ENCODE data around the gene PNMA6E. TPM values are rescaled to one million over a fixed set of nuclear protein-coding genes. Genes with fewer than 3 reads are reported as not detected.

PNMA6E gene
- total and polyA plus RNA-seq, 2 donors (not counting 3 experiments of a cell fraction or from before 2014, with no cell fraction given), result not detected

DNA sequence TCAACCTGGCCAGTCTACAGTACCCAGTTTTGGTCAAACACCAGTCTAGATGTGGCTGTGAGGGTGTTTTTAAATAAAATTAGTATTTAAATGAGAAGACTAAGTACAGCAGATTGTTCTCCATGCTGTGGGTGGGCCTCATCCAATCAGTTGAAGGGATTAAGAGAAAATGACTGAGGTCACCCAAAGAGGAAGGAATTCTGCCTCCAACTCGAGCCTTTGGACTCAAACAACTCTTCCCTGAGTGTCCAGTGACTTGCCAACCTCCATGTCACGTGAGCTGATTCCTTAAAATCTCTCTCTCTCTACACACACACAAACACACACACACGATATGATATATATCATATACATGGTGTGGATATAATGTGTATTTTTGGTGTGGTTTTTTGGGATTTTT is 34.7 kb upstream of the PNMA6E start:
- POLR2A ChIA-PET, result no interaction called here
- Histone ChIP-seq H3K4me1 (ENCODE audit: control insufficient read depth, extremely low read depth, insufficient read depth, low read length) (no peaks in the 10 kb centered on the region), H3K27me3 (ENCODE audit: control insufficient read depth in 2 of 2, insufficient read depth in 2 of 2, low read length in 2 of 2) (no peaks in the 10 kb centered on the region), H3K27ac (ENCODE audit: insufficient read depth, low read depth, low read length) (no peak overlapping the region), H3K9me3 (replicated peaks; ENCODE audit: control insufficient read depth, insufficient read depth, low read length) (no peaks in the 10 kb centered on the region), H3K9me1 (replicated peaks; ENCODE audit: control insufficient read depth, extremely low read depth, insufficient read depth, low read length) (no peaks in the 10 kb centered on the region), H4K20me1 (replicated peaks; ENCODE audit: control insufficient read depth, extremely low read depth, insufficient read depth, low read length) (no peaks in the 10 kb centered on the region), H3K4me3 (replicated peaks in 1 of 3; ENCODE audit: insufficient read depth in 1 of 3, low read depth in 1 of 3, low read length in 3 of 3) (no peak overlapping the region), H3K4me2 (ENCODE audit: insufficient read depth, low read length) (no peak overlapping the region), H3K9ac (replicated peaks; ENCODE audit: extremely low read depth, insufficient read depth, low read length) (no peak overlapping the region), H3K79me2 (ENCODE audit: control insufficient read depth, insufficient read depth, low read length) (no peaks in the 10 kb centered on the region), H3K36me3 (ENCODE audit: control insufficient read depth in 2 of 2, extremely low read depth in 1 of 2, insufficient read depth in 2 of 2, low read length in 2 of 2) (no peaks in the 10 kb centered on the region), H2AFZ (ENCODE audit: low read depth, low read length) (no peak overlapping the region)
- CTCF ChIA-PET, result no interaction called here
- no peak for DNase-seq (ENCODE audit: low read depth, low spot score)
- dilution Hi-C loops (cut with MboI; ENCODE audit: extremely low pct_ligation_motif_present, low sequenced_read_pairs) (no loop called here), intact Hi-C loops (cut with micrococcal nuclease) (loop anchor here (10.0 kb wide), 1 partner anchor 401 kb away; no protein-coding TSS in a partner anchor)
- BruUV-seq (replicated peaks), result no TSS peak
- TF ChIP-seq POLR2A (IDR thresholded peaks at IDR 0.05; ENCODE audit: low read depth, low read length) (no peak), EZH2 (IDR thresholded peaks at IDR 0.05; ENCODE audit: borderline replicate concordance, low read depth, low read length, severe bottlenecking) (no peak), FOS (IDR thresholded peaks at IDR 0.05; ENCODE audit: borderline replicate concordance, insufficient read depth, low read length) (no peak), GATA2 (IDR thresholded peaks at IDR 0.05; ENCODE audit: insufficient read depth, insufficient read length, low read depth, low read length) (no peak), POLR2AphosphoS5 (IDR thresholded peaks at IDR 0.05; ENCODE audit: insufficient read depth, low read depth, low read length) (no peak), MYC (IDR thresholded peaks at IDR 0.05; ENCODE audit: low read depth, low read length) (no peak), JUN (IDR thresholded peaks at IDR 0.05; ENCODE audit: borderline replicate concordance, insufficient read depth, insufficient read length, low read depth) (no peak)
- TF ChIP-seq, protein P1, sequence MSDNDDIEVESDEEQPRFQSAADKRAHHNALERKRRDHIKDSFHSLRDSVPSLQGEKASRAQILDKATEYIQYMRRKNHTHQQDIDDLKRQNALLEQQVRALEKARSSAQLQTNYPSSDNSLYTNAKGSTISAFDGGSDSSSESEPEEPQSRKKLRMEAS (IDR thresholded peaks at IDR 0.05; ENCODE audit: insufficient read depth, insufficient read length), result no peak
- TF ChIP-seq, protein P2, sequence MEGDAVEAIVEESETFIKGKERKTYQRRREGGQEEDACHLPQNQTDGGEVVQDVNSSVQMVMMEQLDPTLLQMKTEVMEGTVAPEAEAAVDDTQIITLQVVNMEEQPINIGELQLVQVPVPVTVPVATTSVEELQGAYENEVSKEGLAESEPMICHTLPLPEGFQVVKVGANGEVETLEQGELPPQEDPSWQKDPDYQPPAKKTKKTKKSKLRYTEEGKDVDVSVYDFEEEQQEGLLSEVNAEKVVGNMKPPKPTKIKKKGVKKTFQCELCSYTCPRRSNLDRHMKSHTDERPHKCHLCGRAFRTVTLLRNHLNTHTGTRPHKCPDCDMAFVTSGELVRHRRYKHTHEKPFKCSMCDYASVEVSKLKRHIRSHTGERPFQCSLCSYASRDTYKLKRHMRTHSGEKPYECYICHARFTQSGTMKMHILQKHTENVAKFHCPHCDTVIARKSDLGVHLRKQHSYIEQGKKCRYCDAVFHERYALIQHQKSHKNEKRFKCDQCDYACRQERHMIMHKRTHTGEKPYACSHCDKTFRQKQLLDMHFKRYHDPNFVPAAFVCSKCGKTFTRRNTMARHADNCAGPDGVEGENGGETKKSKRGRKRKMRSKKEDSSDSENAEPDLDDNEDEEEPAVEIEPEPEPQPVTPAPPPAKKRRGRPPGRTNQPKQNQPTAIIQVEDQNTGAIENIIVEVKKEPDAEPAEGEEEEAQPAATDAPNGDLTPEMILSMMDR (IDR thresholded peaks at IDR 0.05; ENCODE audit: extremely low read depth in 1 of 2, insufficient read depth in 1 of 2, low read depth in 1 of 2, low read length in 2 of 2), result no peak
- no peak for FAIRE-seq
